ENCODE measurements around the gene NMU.
"Not testable (repeated sequence)": the region's sequence is repeated elsewhere in the genome, so short reads cannot be mapped to it uniquely, and the experiment has no call there.

The NMU gene

DNA sequence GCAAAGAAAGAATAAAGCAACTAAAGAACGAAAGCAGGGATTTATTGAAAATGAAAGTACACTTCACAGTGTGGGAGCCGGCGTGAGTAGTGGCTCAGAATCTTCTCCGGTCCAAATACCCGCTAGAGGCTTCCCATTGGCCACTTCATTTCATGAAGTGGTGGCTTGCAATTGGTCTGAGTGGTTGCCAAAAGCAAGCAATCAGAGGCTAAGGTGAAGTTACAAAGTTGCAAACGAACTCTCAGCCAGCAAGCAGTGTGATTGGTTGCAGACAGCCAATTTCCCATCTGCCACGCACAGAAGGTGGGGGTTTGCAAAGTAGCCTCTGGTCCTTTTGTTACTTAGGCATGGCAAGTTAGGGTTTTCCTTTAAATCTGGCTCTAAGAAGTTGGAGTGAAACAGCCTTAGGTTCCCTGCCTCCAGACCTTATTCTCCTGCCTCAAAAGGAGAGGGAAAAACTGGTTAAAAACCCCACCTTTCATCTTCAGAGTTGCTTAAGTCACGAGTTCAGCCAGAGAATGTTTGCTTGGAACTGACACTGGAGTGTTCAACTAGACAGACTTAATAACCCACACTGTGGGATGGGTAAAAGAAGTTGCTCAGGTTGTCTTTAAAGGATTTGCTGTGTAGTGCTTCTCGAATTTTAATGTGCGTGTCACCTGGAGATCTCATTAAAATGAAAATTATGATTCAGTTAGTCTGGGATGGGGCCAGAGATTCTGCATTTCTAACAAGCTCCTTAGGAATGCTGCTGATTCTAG, 82.5 kb downstream of the NMU start:
- DNase-seq, result no peak

DNA sequence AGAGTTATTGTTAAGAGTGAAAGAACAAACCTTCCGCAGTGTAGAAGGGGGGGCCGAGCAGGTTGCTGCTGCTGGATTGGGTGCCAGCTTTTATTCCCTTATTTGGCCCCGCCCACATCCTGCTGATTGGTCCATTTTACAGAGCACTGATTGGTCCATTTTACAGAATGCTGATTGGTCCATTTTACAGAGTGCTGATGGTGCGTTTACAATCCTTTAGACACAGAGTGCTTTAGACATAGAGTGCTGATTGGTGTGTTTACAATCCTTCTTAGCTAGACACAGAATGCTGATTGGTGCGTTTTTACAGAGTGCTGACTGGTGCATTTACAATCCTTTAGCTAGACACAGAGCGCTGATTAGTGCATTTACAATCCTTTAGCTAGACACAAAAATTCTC, 84.1 kb downstream of the NMU start:
- not testable (repeated sequence) for DNase-seq

DNA sequence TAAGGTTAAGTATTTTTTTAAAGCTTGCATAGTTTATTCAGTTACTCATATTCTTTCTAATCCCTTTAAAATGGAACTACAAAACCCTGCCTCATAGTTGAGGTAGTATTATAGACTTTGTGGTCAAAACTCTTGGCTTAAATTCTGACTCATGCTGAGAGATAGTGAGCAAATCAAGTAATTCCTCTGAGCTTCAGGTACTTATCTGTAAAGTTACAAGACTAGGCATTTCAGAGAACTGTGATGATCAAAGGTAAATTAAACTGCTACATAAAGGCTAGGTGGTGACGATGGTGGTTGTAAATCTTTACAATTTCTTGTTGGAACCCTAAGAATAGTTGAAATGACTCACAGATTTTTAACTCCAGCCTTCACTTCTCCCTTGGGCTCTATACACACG, 86.2 kb downstream of the NMU start:
- no peak for DNase-seq

DNA sequence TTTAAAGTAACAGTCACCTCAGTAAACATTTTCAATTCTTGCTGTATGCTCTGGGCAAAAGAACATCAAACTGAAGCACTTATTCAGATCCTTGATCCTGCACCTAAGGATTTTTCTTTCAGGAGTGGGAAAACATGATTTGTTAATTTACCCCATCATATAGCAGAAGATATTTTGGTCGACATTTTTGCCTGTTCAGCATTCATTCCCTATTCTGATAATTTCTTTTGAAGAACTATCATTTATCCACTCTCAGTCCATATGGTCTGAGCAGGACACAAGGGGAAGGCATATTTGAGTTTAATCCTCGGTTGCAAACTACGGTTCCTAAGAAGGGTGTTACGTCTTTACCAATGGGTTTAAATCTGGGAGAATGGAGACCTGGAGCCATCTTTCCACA, 88.2 kb downstream of the NMU start:
- no peak for DNase-seq

DNA sequence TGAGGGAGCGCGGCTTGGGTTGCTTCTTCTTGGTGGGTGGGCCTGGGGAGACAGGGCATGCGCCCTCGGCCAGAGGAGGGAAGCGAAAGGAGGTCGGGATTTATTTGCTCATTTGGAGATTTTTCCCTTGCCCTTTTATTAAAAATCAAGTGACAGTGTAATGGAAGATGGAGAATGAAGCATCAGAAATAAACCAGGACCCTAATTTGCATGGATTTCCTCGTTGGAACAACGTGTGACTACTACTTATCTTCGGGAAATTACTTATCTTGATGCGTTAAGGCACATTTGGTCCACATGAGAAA, 88.7 kb downstream of the NMU start:
- DNase-seq, result no peak

DNA sequence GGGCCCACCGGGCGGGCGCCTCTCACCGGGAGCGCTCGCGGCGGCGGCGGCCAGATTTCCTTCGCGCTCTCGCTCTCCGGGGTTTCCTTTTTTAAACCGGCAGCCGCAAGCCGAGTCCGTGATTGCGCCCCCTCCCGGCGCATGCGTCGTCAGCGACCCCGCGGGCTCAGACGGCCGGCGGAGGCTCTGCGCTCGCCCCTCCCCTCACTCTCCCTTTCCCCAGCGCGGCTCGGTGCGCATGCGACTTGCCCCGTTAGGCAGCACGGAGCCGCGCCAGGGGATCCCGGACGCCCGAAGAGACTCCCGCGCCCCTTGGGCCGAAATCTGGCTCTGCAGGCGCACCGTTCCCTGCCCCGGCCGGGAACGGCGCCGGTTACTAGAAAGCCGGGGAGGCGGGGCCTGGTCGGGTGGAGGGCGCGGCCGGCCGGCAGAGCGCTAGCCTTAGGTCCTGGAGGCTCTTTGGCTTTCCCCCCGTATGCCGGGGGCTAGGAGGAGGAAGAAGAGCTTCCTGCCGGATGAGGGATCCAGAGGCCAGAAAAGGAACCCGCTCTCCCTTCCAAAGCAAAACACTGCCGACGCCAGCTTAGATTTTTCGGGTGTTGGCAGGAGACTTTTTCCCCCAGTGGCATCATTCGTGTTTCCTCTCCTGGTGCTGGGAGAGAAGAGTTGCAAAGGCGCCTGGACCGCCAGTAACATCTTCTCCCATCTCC, 89.2 kb downstream of the NMU start, which contains the start of gene CLOCK:
Gene CLOCK, minus strand, starts transcription at position 154 of the 710 bp plus-strand sequence. CDS start 64,124 bp downstream, outside the sequence.
- peak; percentile 85 for DNase-seq

DNA sequence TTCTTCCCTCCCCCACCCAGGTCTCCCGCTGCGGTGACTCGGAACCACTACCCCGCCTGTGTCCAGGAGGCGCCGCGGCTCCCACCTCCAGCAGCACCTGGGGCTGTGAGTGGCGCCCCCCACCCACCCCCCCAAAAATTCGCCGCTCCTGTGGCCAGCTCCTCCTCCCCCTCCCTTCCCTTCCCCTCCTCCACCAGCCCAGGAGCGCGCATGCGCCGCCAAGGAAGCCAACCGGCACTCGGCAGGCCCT, 89.7 kb downstream of the NMU start:
- peak; percentile 85 for DNase-seq

DNA sequence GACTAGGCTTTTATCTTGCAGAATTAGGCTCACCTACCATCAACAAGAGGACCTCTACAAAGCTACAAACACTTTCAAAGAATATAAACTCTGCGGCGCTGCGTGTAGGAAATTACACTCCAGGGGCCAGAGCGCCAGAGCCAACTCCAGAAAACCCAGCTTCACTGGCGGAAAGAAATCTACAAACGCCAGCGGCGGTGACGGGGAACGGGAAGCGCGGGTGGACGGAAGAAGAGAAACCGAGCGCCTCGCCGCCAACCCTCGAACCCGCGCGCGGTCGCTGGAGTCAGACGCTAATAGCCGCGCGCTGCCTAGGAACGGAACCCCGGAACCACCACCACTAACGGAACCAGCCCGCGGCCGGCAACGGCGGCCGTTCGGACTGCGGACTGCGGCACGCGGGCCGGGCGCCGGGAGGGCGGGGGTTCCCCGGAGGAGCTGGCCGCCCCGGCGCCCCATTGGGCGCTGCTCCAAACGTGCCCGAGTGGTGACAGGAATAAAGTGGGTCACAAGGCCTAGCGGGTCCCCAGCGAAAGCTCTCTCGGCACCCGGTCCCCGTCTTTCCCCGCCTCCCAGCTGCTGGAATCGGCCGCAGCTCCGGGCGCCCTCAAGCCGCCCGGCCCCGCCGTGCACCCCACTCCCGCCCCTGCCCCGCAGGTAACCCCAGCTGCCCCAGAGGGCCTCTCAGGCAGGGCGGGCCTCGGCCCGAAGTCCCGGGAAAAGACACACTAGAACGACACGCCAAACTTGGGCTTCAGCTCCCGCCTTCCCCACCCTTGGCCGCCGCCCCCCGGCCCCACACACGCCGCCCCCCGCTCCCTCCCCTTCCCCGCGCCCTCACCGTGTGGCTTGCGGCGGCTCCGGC, 90.2 kb downstream of the NMU start:
- peak; percentile 66 for DNase-seq
